H1 (cell line): ENCODE results near the gene SUPT20H. TPM values are rescaled to one million over a fixed set of nuclear protein-coding genes. Genes with fewer than 3 reads are reported as not detected.

Experiments used
- CTCF ChIA-PET: fragments of 300-600 bp; sonication (Branson Sonifier 250); formaldehyde crosslinking; loops from one replicate; lab custom pipeline; 2021; ENCODE audit not compliant: partially characterized antibody; lab: Charles Lee
- POLR2A ChIA-PET: fragments of 300-600 bp; sonication (Branson Sonifier 250); formaldehyde crosslinking; loops from one replicate; lab custom pipeline; 2021; ENCODE audit warnings: inconsistent platforms; ENCODE audit not compliant: partially characterized antibody; lab: Charles Lee
- DNase-seq, 2 experiments: peaks; one replicate each; pipeline versions ENCODE4 v3.0.0 to v3.0.0-alpha.2; 2010 to 2022; ENCODE audit warnings: low spot score in 2 of 2, low read depth in 1 of 2, mixed read lengths in 1 of 2
- FAIRE-seq: peaks from 2 replicates; lab custom pipeline; 2011; peaks lifted over from hg19 to GRCh38; lab: Jason Lieb, UNC
- H2AFZ ChIP-seq: 2 replicates; pipeline ENCODE4 v1.8.1; 2012; ENCODE audit warnings: low read length, inconsistent platforms
- H2AK5ac ChIP-seq: 2 replicates; pipeline ENCODE4 v1.6.1; 2013; ENCODE audit warnings: low read depth, low read length
- H2BK120ac ChIP-seq: replicated peaks from 2 replicates; pipeline ENCODE3; 2013; ENCODE audit warnings: low read depth, low read length, inconsistent platforms
- H2BK12ac ChIP-seq: 2 replicates; pipeline ENCODE4 v1.6.1; 2013; ENCODE audit warnings: low read depth, low read length
- H2BK15ac ChIP-seq: 2 replicates; pipeline ENCODE4 v1.6.1; 2013; ENCODE audit warnings: low read length
- H2BK20ac ChIP-seq: 2 replicates; pipeline ENCODE4 v1.6.1; 2013; ENCODE audit warnings: low read length
- H2BK5ac ChIP-seq: 2 replicates; pipeline ENCODE4 v1.6.1; 2013; ENCODE audit warnings: low read depth, low read length
- H3K14ac ChIP-seq: 2 replicates; pipeline ENCODE4 v1.6.1; 2013; ENCODE audit warnings: inconsistent platforms; ENCODE audit not compliant: insufficient read length
- H3K18ac ChIP-seq: 2 replicates; pipeline ENCODE4 v1.6.1; 2013; ENCODE audit warnings: low read length; ENCODE audit errors: extremely low read depth
- H3K23ac ChIP-seq: 2 replicates; pipeline ENCODE4 v1.6.1; 2013; ENCODE audit warnings: inconsistent platforms; ENCODE audit not compliant: insufficient read length
- H3K23me2 ChIP-seq: 2 replicates; pipeline ENCODE4 v1.6.1; 2013; ENCODE audit warnings: low read depth, low read length
- H3K27ac ChIP-seq: 2 replicates; pipeline ENCODE4 v1.6.1; 2011; ENCODE audit warnings: low read depth, low read length, inconsistent platforms
- H3K27me3 ChIP-seq, 4 experiments: replicated peaks in 1 of 4; 1 replicate in 1 of 4; 2 replicates in 3 of 4; pipeline versions ENCODE4 v1.6.1 to v1.8.1; 2011 to 2013; ENCODE audit warnings: low read length in 3 of 4, mild to moderate bottlenecking in 3 of 4, inconsistent platforms in 2 of 4, mixed read lengths in 2 of 4, moderate library complexity in 1 of 4; ENCODE audit not compliant: control insufficient read depth in 3 of 4, insufficient read depth in 3 of 4; ENCODE audit errors: extremely low read depth in 1 of 4
- H3K36me3 ChIP-seq, 4 experiments: 2 replicates each; pipeline versions ENCODE4 v1.6.1 to v1.8.1; 2011 to 2013; ENCODE audit warnings: mild to moderate bottlenecking in 4 of 4, low read length in 3 of 4, moderate library complexity in 2 of 4, control low read depth in 1 of 4, inconsistent platforms in 1 of 4; ENCODE audit not compliant: insufficient read depth in 4 of 4, control insufficient read depth in 2 of 4
- H3K4ac ChIP-seq: replicated peaks from 2 replicates; pipeline ENCODE3; 2013; ENCODE audit warnings: low read length, low read depth, mixed read lengths, inconsistent platforms; ENCODE audit not compliant: insufficient read length
- H3K4me1 ChIP-seq, 4 experiments: replicated peaks in 1 of 4; 1 replicate in 1 of 4; 2 replicates in 3 of 4; pipeline versions ENCODE4 v1.6.1 to v1.8.1; 2011 to 2013; ENCODE audit warnings: low read length in 3 of 4, inconsistent platforms in 2 of 4, mixed read lengths in 1 of 4; ENCODE audit not compliant: insufficient read depth in 4 of 4, control insufficient read depth in 3 of 4
- H3K4me2 ChIP-seq, 2 experiments: 2 replicates each; pipeline versions ENCODE4 v1.6.1 to v1.8.1; 2011 to 2013; ENCODE audit warnings: low read depth in 2 of 2, low read length in 2 of 2, control low read depth in 1 of 2, inconsistent platforms in 1 of 2, mild to moderate bottlenecking in 1 of 2; ENCODE audit not compliant: insufficient read depth in 1 of 2
- H3K4me3 ChIP-seq, 4 experiments: fragments of 200-600, 300-600 bp in 1 of 4; sonication (generic), shearing (Covaris generic), sonication (Bioruptor Twin) in 1 of 4; 2 replicates each; pipeline versions ENCODE4 v1.5.1 to v1.8.1; 2011 to 2016; ENCODE audit warnings: low read length in 4 of 4, low read depth in 3 of 4, control low read depth in 2 of 4, inconsistent platforms in 2 of 4, mild to moderate bottlenecking in 2 of 4, mixed read lengths in 1 of 4, moderate library complexity in 1 of 4; ENCODE audit not compliant: insufficient read depth in 2 of 4; ENCODE audit errors: extremely low read depth in 1 of 4
- H3K56ac ChIP-seq: replicated peaks from 2 replicates; pipeline ENCODE3; 2013; ENCODE audit warnings: low read depth, mild to moderate bottlenecking, mixed read lengths, low read length, inconsistent platforms; ENCODE audit not compliant: insufficient read length
- H3K79me1 ChIP-seq: 2 replicates; pipeline ENCODE4 v1.6.1; 2013; ENCODE audit warnings: low read depth, low read length, control low read depth
- H3K79me2 ChIP-seq, 2 experiments: 2 replicates each; pipeline versions ENCODE4 v1.6.1 to v1.8.1; 2012 to 2013; ENCODE audit warnings: low read length in 2 of 2, mild to moderate bottlenecking in 2 of 2, inconsistent platforms in 1 of 2; ENCODE audit not compliant: insufficient read depth in 2 of 2, control insufficient read depth in 1 of 2
- H3K9ac ChIP-seq, 4 experiments: replicated peaks in 1 of 4; 1 replicate in 1 of 4; 2 replicates in 3 of 4; pipeline versions ENCODE4 v1.6.1 to v1.8.1; 2011 to 2013; ENCODE audit warnings: low read depth in 3 of 4, low read length in 3 of 4, control low read depth in 2 of 4, mild to moderate bottlenecking in 2 of 4, moderate library complexity in 2 of 4, inconsistent platforms in 1 of 4; ENCODE audit errors: extremely low read depth in 1 of 4
- H3K9me3 ChIP-seq, 2 experiments: 2 replicates each; pipeline versions ENCODE4 v1.6.1 to v1.8.1; 2012 to 2013; ENCODE audit warnings: mild to moderate bottlenecking in 2 of 2, moderate library complexity in 2 of 2, control low read depth in 1 of 2, inconsistent platforms in 1 of 2, low read depth in 1 of 2, low read length in 1 of 2, mixed read lengths in 1 of 2; ENCODE audit not compliant: insufficient read depth in 2 of 2
- H4K20me1 ChIP-seq, 2 experiments: replicated peaks in 1 of 2; 2 replicates each; pipeline versions ENCODE3 to v1.8.1; 2011 to 2013; ENCODE audit warnings: inconsistent platforms in 2 of 2, low read length in 2 of 2, mild to moderate bottlenecking in 1 of 2; ENCODE audit not compliant: insufficient read depth in 2 of 2, control insufficient read depth in 1 of 2
- H4K5ac ChIP-seq: 2 replicates; pipeline ENCODE4 v1.6.1; 2013; ENCODE audit warnings: low read length, low read depth, mixed read lengths, inconsistent platforms; ENCODE audit not compliant: insufficient read length
- H4K8ac ChIP-seq: 2 replicates; pipeline ENCODE4 v1.8.0; 2013; ENCODE audit warnings: mild to moderate bottlenecking, moderate library complexity, low read length, inconsistent platforms; ENCODE audit not compliant: insufficient read depth; ENCODE audit errors: extremely low read depth
- H4K91ac ChIP-seq: replicated peaks from 2 replicates; pipeline ENCODE3; 2013; ENCODE audit warnings: low read length, mixed read lengths, inconsistent platforms; ENCODE audit not compliant: insufficient read length
- BCL11A ChIP-seq, 2 experiments: IDR thresholded peaks; one replicate each; pipeline ENCODE4 v1.6.1; 2011; ENCODE audit warnings: low read depth in 2 of 2, low read length in 2 of 2, mild to moderate bottlenecking in 2 of 2
- BRCA1 ChIP-seq: IDR thresholded peaks from 2 replicates; pipeline ENCODE4 v1.6.1; 2012; ENCODE audit warnings: low read depth, low read length, improper control_type of control experiment
- CBX8 ChIP-seq: fragments of 300-800, 300-1000 bp; sonication (generic); IDR thresholded peaks from 2 replicates; pipeline ENCODE4 v1.7.1; 2016; ENCODE audit warnings: low read depth, low read length, borderline replicate concordance
- CHD1 ChIP-seq: IDR thresholded peaks from 2 replicates; pipeline ENCODE4 v1.6.1; 2012; ENCODE audit warnings: low read depth, low read length, improper control_type of control experiment
- CHD2 ChIP-seq: IDR thresholded peaks from 2 replicates; pipeline ENCODE4 v1.6.1; 2012; ENCODE audit warnings: low read length, improper control_type of control experiment
- CREB1 ChIP-seq: IDR thresholded peaks from 2 replicates; pipeline ENCODE4 v1.6.1; 2012; ENCODE audit warnings: inconsistent platforms
- EGR1 ChIP-seq: IDR thresholded peaks from 2 replicates; pipeline ENCODE4 v1.6.1; 2011; ENCODE audit warnings: low read depth, low read length, borderline replicate concordance
- NRF1 ChIP-seq: IDR thresholded peaks from 2 replicates; pipeline ENCODE4 v1.6.1; 2011; ENCODE audit warnings: mild to moderate bottlenecking, low read depth, low read length, improper control_type of control experiment
- POLR2AphosphoS5 ChIP-seq: IDR thresholded peaks from 2 replicates; pipeline ENCODE4 v1.6.1; 2011; ENCODE audit warnings: low read depth, low read length
- SRF ChIP-seq: IDR thresholded peaks from 2 replicates; pipeline ENCODE4 v1.6.1; 2011; ENCODE audit warnings: mild to moderate bottlenecking, low read depth, low read length, moderate library complexity
- SUZ12 ChIP-seq: fragments of 200-600 bp; sonication (generic); IDR thresholded peaks from 2 replicates; pipeline ENCODE4 v1.6.1; 2012; ENCODE audit warnings: mild to moderate bottlenecking, inconsistent platforms, low read length, moderate library complexity, mixed read lengths
- TAF1 ChIP-seq: IDR thresholded peaks from 2 replicates; pipeline ENCODE4 v1.6.1; 2011; ENCODE audit warnings: mild to moderate bottlenecking, low read depth, low read length
- YY1 ChIP-seq: IDR thresholded peaks from 2 replicates; pipeline ENCODE4 v1.6.1; 2011; ENCODE audit warnings: low read depth, mild to moderate bottlenecking, low read length
- WGBS, 2 experiments: shearing (Covaris generic) in 1 of 2; methylation state at CpG; one replicate each; pipeline versions ENCODE4 v1.1.6 to v1.1.7; 2013 to 2015; ENCODE audit warnings: low lambda C conversion rate in 2 of 2, mixed read lengths in 2 of 2, inconsistent platforms in 1 of 2, low coverage in 1 of 2, missing lambda C conversion rate in 1 of 2; ENCODE audit not compliant: insufficient replicate concordance in 2 of 2, insufficient coverage in 1 of 2, insufficient read length in 1 of 2; ENCODE audit errors: extremely low coverage in 1 of 2, missing lambda C conversion rate in 1 of 2; 5-methylcytosine and 5-hydroxymethylcytosine counted together
- polyA plus RNA-seq, 7 experiments: library from polyadenylated mRNA; depleted of rRNA in 3 of 7; stranded (reverse) in 5 of 7; unstranded in 2 of 7; fragments of >200 nt in 5 of 7; fragments of 200-250 nt in 2 of 7; gene quantifications; 1 replicate in 5 of 7; 2 replicates in 1 of 7; 4 replicates in 1 of 7; pipeline versions ENCODE4 v1.2.1 to v1.2.3, GENCODE V29; 2011 to 2013; ENCODE audit warnings: missing spikeins in 2 of 7, mixed read lengths in 2 of 7
- total RNA-seq: library from RNA; stranded (reverse); fragmentation: NEBNext Ultra II Directional; extraction: Animal tissue kit (Norgen Biotek cat#: 25700); gene quantifications from 2 replicates; pipeline ENCODE4 v1.2.1, GENCODE V29; 2021
- TF ChIP-seq, protein P1 (sequence below), 3 experiments: IDR thresholded peaks; 1 replicate in 2 of 3; 2 replicates in 1 of 3; pipeline versions ENCODE4 v1.5.1 to v1.6.1; 2011; ENCODE audit warnings: low read length in 3 of 3, mild to moderate bottlenecking in 3 of 3, inconsistent platforms in 2 of 3, low read depth in 1 of 3, moderate library complexity in 1 of 3; ENCODE audit not compliant: insufficient read depth in 1 of 3; ENCODE audit errors: control extremely low read depth in 1 of 3

The SUPT20H gene
- total and polyA plus RNA-seq, 2 of the 8 experiments (the other 6 are each of a cell fraction or from before 2014, with no cell fraction given): 69.2 to 75.1 TPM

DNA sequence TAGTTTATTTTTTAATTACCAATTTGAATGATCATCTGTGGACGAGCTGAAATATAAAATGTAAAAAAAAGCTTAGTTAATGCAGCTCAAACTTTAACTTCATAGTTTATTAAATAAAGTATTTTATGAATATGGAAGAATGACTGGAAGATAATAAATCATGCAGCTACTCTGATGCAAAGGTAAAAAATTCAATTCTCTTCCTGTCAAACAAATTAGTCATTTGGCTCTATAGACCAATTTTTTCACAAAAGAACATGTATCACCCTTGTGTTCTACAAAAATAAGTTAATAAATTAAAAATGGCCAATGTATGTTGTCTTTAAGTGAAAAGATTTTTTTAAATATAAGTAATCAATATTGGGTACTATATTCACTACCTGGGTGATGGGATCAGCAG, 32.7 kb downstream of the SUPT20H start:
- Histone ChIP-seq H3K4me2 (no peak overlapping the region), H2BK15ac (no peak overlapping the region), H4K8ac (no peak overlapping the region), H3K79me1 (no peaks in the 10 kb centered on the region; the same call in 1 of the 2 replicates), H4K5ac (no peak overlapping the region), H2BK5ac (no peak overlapping the region), H3K4ac (no peak overlapping the region), H3K27me3 (no peaks in the 10 kb centered on the region), H4K20me1 (peaks cover 0 to 2% of the 10 kb centered on the region in 2 experiments), H3K9me3 (no peaks in the 10 kb centered on the region), H3K23ac (no peak overlapping the region), H3K18ac (no peak overlapping the region), H3K4me1 (no peaks in the 10 kb centered on the region), H3K4me3 (no peak overlapping the region), H3K9ac (no peak overlapping the region), H2AFZ (no peak overlapping the region), H4K91ac (no peak overlapping the region), H2BK12ac (no peak overlapping the region), H2BK20ac (no peak overlapping the region), H2BK120ac (no peak overlapping the region), H3K23me2 (no peaks in the 10 kb centered on the region), H3K56ac (no peak overlapping the region), H3K36me3 (peaks cover 14 to 91% (median 35%) of the 10 kb centered on the region in 4 experiments), H3K79me2 (no peaks in the 10 kb centered on the region), H3K27ac (no peak overlapping the region), H2AK5ac (no peak overlapping the region), H3K14ac (no peak overlapping the region)
- 85% methylated on average over 1 of the region's 1 CpG; no CpG with 5 or more reads in 1 of the 2 experiments for WGBS, 2 experiments
- ChIA-PET CTCF (no interaction called here), POLR2A (no interaction called here)
- DNase-seq (no peak), FAIRE-seq (no peak)
- TF ChIP-seq BCL11A (IDR thresholded peaks at IDR 0.05; ENCODE audit: low read depth in 2 of 2, low read length in 2 of 2): no peak
- TF ChIP-seq SUZ12: no peak
- TF ChIP-seq TAF1: no peak
- TF ChIP-seq CHD2: no peak
- TF ChIP-seq NRF1: no peak
- TF ChIP-seq POLR2AphosphoS5: no peak
- TF ChIP-seq EGR1: no peak
- TF ChIP-seq BRCA1: no peak
- TF ChIP-seq, protein P1, sequence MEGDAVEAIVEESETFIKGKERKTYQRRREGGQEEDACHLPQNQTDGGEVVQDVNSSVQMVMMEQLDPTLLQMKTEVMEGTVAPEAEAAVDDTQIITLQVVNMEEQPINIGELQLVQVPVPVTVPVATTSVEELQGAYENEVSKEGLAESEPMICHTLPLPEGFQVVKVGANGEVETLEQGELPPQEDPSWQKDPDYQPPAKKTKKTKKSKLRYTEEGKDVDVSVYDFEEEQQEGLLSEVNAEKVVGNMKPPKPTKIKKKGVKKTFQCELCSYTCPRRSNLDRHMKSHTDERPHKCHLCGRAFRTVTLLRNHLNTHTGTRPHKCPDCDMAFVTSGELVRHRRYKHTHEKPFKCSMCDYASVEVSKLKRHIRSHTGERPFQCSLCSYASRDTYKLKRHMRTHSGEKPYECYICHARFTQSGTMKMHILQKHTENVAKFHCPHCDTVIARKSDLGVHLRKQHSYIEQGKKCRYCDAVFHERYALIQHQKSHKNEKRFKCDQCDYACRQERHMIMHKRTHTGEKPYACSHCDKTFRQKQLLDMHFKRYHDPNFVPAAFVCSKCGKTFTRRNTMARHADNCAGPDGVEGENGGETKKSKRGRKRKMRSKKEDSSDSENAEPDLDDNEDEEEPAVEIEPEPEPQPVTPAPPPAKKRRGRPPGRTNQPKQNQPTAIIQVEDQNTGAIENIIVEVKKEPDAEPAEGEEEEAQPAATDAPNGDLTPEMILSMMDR (IDR thresholded peaks at IDR 0.05; ENCODE audit: control extremely low read depth in 1 of 3, insufficient read depth in 1 of 3, low read depth in 1 of 3, low read length in 3 of 3): no peak
- TF ChIP-seq CBX8: no peak
- no peak for TF ChIP-seq SRF
- no peak for TF ChIP-seq CHD1
- no peak for TF ChIP-seq CREB1
- no peak for TF ChIP-seq YY1
